ENCODE data around the gene WDR93. TPM values are rescaled to one million over a fixed set of nuclear protein-coding genes. Genes with fewer than 3 reads are reported as not detected.

The WDR93 gene
- total RNA-seq, 1 experiment from 2014 or later, result not detected

- ChIA-PET CTCF (interaction anchor here (0.8 to 1.5 kb wide), 3 partner anchors 13 to 248 kb away, joined by 3 to 8 read pairs (median 3); no protein-coding TSS in a partner anchor), POLR2A (no interaction called here)
- ATAC-seq (no peak), DNase-seq (ENCODE audit: low spot score) (no peak)
- Mint-ChIP-seq H3K27me3 (ENCODE audit: low read depth) (peaks cover 6% of the 10 kb centered on the region; the same call in 1 of the 2 replicates), H3K9me3 (no peaks in the 10 kb centered on the region), H3K27ac (no peak overlapping the region), H3K4me1 (peaks cover 9% of the 10 kb centered on the region), H3K36me3 (peaks cover 12% of the 10 kb centered on the region), H3K4me3 (no peak overlapping the region)
- no peak for TF ChIP-seq PRRX2 (CRISPR knock-in tag; IDR thresholded peaks at IDR 0.05)
Measured at GRCh38 chr15:89649716-89650115, 40.9 kb upstream of the WDR93 start.

- no peak overlapping the region for H3K4me3 Mint-ChIP-seq
Measured at GRCh38 chr15:89652131-89652530, 38.5 kb upstream of the WDR93 start.

GRCh38 chr15:89652666-89653065 is 37.9 kb upstream of the WDR93 start:
- Mint-ChIP-seq H3K4me1 (peaks cover 12% of the 10 kb centered on the region), H3K27ac (no peak overlapping the region), H3K36me3 (peaks cover 7% of the 10 kb centered on the region; the same call in 1 of the 2 replicates), H3K27me3 (ENCODE audit: low read depth) (peaks cover 10% of the 10 kb centered on the region), H3K4me3 (no peak overlapping the region), H3K9me3 (no peaks in the 10 kb centered on the region)
- no peak for DNase-seq (ENCODE audit: low spot score)
- no peak for ATAC-seq
- CTCF ChIA-PET, result interaction anchor here (1.6 kb wide), 1 partner anchor 20 kb away, joined by 7 read pairs; no protein-coding TSS in a partner anchor
- TF ChIP-seq ZNF512 (CRISPR knock-in tag; IDR thresholded peaks at IDR 0.05; ENCODE audit: borderline replicate concordance) (no peak), EMX1 (CRISPR knock-in tag; IDR thresholded peaks at IDR 0.05) (no peak), IRF2 (CRISPR knock-in tag; IDR thresholded peaks at IDR 0.05; ENCODE audit: borderline replicate concordance, low read depth) (no peak), ZNF425 (CRISPR knock-in tag; conservative IDR thresholded peaks at IDR 0.05) (no peak), ZNF317 (CRISPR knock-in tag; IDR thresholded peaks at IDR 0.05; ENCODE audit: borderline replicate concordance, low read depth) (no peak), JAZF1 (CRISPR knock-in tag; IDR thresholded peaks at IDR 0.05) (no peak), NR1H2 (CRISPR knock-in tag; IDR thresholded peaks at IDR 0.05) (no peak)
- POLR2A ChIA-PET, result no interaction called here

More at GRCh38 chr15:89652131-89652530, 38.5 kb upstream of the WDR93 start:
- ChIA-PET CTCF (interaction anchor here (1.6 kb wide), 1 partner anchor 21 kb away, joined by 7 read pairs; no protein-coding TSS in a partner anchor), POLR2A (no interaction called here)
- TF ChIP-seq GRHL2 (CRISPR knock-in tag; IDR thresholded peaks at IDR 0.05; ENCODE audit: insufficient replicate concordance, severe bottlenecking), result no peak
- no peak for TF ChIP-seq ESRRA (CRISPR knock-in tag; IDR thresholded peaks at IDR 0.05; ENCODE audit: borderline replicate concordance)
- TF ChIP-seq TCF7 (CRISPR knock-in tag; IDR thresholded peaks at IDR 0.05; ENCODE audit: low read depth), result no peak
- no peak for TF ChIP-seq ZNF532 (CRISPR knock-in tag; IDR thresholded peaks at IDR 0.05; ENCODE audit: borderline replicate concordance)
- TF ChIP-seq CTCF (IDR thresholded peaks at IDR 0.05), result no peak
- no peak for TF ChIP-seq FOXK1 (CRISPR knock-in tag; IDR thresholded peaks at IDR 0.05)
- no peak for TF ChIP-seq CDX4 (CRISPR knock-in tag; IDR thresholded peaks at IDR 0.05; ENCODE audit: borderline replicate concordance)
- ATAC-seq (no peak), DNase-seq (ENCODE audit: low spot score) (no peak)
- peaks cover 7% of the 10 kb centered on the region; the same call in 1 of the 2 replicates for H3K36me3 Mint-ChIP-seq
- H3K9me3 Mint-ChIP-seq, result no peaks in the 10 kb centered on the region
- H3K27me3 Mint-ChIP-seq (ENCODE audit: low read depth), result peaks cover 10% of the 10 kb centered on the region
- H3K27ac Mint-ChIP-seq, result no peak overlapping the region
- peaks cover 12% of the 10 kb centered on the region for H3K4me1 Mint-ChIP-seq

All from WTC11 (cell line).